T-helper 17 cell (primary cell): Measurements from ENCODE around the gene MORC3. TPM values are rescaled to one million over a fixed set of nuclear protein-coding genes. Genes with fewer than 3 reads are reported as not detected.
"Not testable (repeated sequence)": the region's sequence is repeated elsewhere in the genome, so short reads cannot be mapped to it uniquely, and the experiment has no call there.

Experiments
- ATAC-seq: fragments of 150-1000 bp; cut with Tn5 transposase; 2 replicates; pipeline ENCODE4 v1.10.0; 2021; ENCODE audit warnings: mild to moderate bottlenecking, moderate library complexity
- DNase-seq, 3 donors: peaks; one replicate each; pipeline versions ENCODE4 v3.0.0 to v3.0.0-alpha.2; 2020 to 2021
- H3K9me3 ChIP-seq: one replicate; pipeline ENCODE4 v1.7.0; 2013; ENCODE audit warnings: low read length, mild to moderate bottlenecking; ENCODE audit not compliant: control insufficient read depth, poor library complexity, severe bottlenecking
- H3K27ac Mint-ChIP-seq: one replicate; pipeline ENCODE4 v1.8.0; 2022; ENCODE audit warnings: mild to moderate bottlenecking, moderate library complexity, mixed read lengths
- H3K27me3 Mint-ChIP-seq: one replicate; pipeline ENCODE4 v1.8.0; 2022; ENCODE audit warnings: mixed read lengths
- H3K36me3 Mint-ChIP-seq: one replicate; pipeline ENCODE4 v1.8.0; 2022; ENCODE audit warnings: low read depth, mixed read lengths
- H3K4me1 Mint-ChIP-seq: one replicate; pipeline ENCODE4 v1.8.0; 2022; ENCODE audit warnings: mild to moderate bottlenecking, mixed read lengths
- H3K4me3 Mint-ChIP-seq: one replicate; pipeline ENCODE4 v1.8.0; 2022; ENCODE audit warnings: mild to moderate bottlenecking, moderate library complexity, mixed read lengths
- total RNA-seq, 4 donors: library from RNA in 2 of 4; stranded (reverse) in 2 of 4; gene quantifications; one replicate each; pipeline ENCODE4 v1.2.3 and lab custom pipeline; 2022 to 2026

The MORC3 gene
- total RNA-seq, 2 donors from 2014 or later: 45.2 to 51.0 TPM

DNA sequence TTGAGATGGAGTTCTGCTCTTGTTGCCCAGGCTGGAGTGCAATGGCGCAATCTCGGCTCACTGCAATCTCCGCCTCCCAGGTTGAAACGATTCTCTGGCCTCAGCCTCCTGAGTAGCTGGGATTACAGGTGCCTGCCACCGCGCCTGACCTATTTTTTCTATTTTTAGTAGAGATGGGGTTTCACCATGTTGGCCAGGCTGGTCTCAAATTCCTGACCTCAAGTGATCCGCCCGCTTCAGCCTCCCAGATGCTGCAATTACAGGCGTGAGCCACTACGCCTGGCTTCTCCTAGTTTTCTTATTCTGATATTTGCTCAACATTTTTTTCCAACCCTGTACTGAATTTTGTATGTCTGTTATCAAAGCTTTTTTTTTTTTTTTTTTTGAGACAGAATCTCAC is 62.7 kb downstream of the MORC3 start:
- H3K36me3 Mint-ChIP-seq, ATAC-seq, H3K27me3 Mint-ChIP-seq: not testable (repeated sequence)

DNA sequence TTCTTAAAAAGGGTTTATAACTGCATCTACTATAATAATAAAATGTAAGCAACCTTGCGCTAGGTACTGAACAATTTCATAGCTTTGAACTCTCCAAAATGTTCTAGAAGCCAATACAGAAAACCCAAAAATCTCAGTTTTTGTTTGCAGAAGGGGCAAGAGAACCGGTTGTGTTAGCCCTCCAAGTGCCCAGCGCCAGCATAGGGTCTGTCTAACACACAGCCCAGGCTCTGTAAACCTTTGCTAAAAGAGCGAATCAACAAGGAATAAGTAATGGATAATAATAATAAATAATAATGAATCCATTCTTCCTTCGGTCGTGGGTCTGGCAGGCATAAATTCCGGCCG is 64.9 kb downstream of the MORC3 start:
- H3K36me3 Mint-ChIP-seq: no peaks in the 10 kb centered on the region
- no peak for DNase-seq
- H3K4me3 Mint-ChIP-seq: peak overlapping the region; percentile 56
- no peaks in the 10 kb centered on the region for H3K4me1 Mint-ChIP-seq
- H3K27ac Mint-ChIP-seq: no peak overlapping the region
- H3K27me3 Mint-ChIP-seq: no peaks in the 10 kb centered on the region
- H3K9me3 ChIP-seq: no peaks in the 10 kb centered on the region
- ATAC-seq: no peak

More for the DNA sequence above, 62.7 kb downstream of the MORC3 start:
- H3K9me3 ChIP-seq, H3K4me3 Mint-ChIP-seq, DNase-seq, H3K27ac Mint-ChIP-seq, H3K4me1 Mint-ChIP-seq: not testable (repeated sequence)

- peak; percentile 74 to 83 (median 79) for DNase-seq
- ATAC-seq: peak; percentile 99
- H3K9me3 ChIP-seq: no peaks in the 10 kb centered on the region
- Mint-ChIP-seq H3K36me3 (no peaks in the 10 kb centered on the region), H3K27me3 (no peaks in the 10 kb centered on the region), H3K27ac (no peak within 1 kb of the TSS), H3K4me3 (peak within 1 kb of the TSS; percentile 87), H3K4me1 (no peaks in the 10 kb centered on the region)
Measured at GRCh38 chr21:36385233-36386030, 65.4 kb downstream of the MORC3 start, which contains the start of gene CHAF1B. CHAF1B (plus strand) TSS chr21:36385392; CDS start chr21:36386137, 745 bp downstream.

- H3K27ac Mint-ChIP-seq: no peak overlapping the region
- no peaks in the 10 kb centered on the region for H3K4me1 Mint-ChIP-seq
- no peaks in the 10 kb centered on the region for H3K36me3 Mint-ChIP-seq
- H3K4me3 Mint-ChIP-seq: peak overlapping the region; percentile 87
- no peak for DNase-seq
- ATAC-seq: no peak
- no peaks in the 10 kb centered on the region for H3K27me3 Mint-ChIP-seq
- H3K9me3 ChIP-seq: no peaks in the 10 kb centered on the region
Measured at GRCh38 chr21:36386031-36386642, 66.1 kb downstream of the MORC3 start.

GRCh38 chr21:36388096-36388495 is 68.1 kb downstream of the MORC3 start:
- ATAC-seq (no peak), DNase-seq (no peak)
- Mint-ChIP-seq H3K4me1 (no peaks in the 10 kb centered on the region), H3K27me3 (no peaks in the 10 kb centered on the region), H3K27ac (no peak overlapping the region), H3K4me3 (no peak overlapping the region), H3K36me3 (no peaks in the 10 kb centered on the region)
- H3K9me3 ChIP-seq: no peaks in the 10 kb centered on the region

- no peaks in the 10 kb centered on the region for H3K9me3 ChIP-seq
- peaks cover 2% of the 10 kb centered on the region for H3K36me3 Mint-ChIP-seq
- no peaks in the 10 kb centered on the region for H3K27me3 Mint-ChIP-seq
- H3K27ac Mint-ChIP-seq: peak overlapping the region; percentile 6
- ATAC-seq: no peak
- no peak for DNase-seq
- no peaks in the 10 kb centered on the region for H3K4me1 Mint-ChIP-seq
- H3K4me3 Mint-ChIP-seq: no peak overlapping the region
Measured at GRCh38 chr21:36388835-36389234, 68.8 kb downstream of the MORC3 start.

GRCh38 chr21:36391649-36392048 is 71.7 kb downstream of the MORC3 start:
- DNase-seq, ATAC-seq, H3K4me1 Mint-ChIP-seq, H3K27me3 Mint-ChIP-seq, H3K4me3 Mint-ChIP-seq, H3K9me3 ChIP-seq, H3K36me3 Mint-ChIP-seq, H3K27ac Mint-ChIP-seq: not testable (repeated sequence)

- H3K9me3 ChIP-seq: no peaks in the 10 kb centered on the region
- H3K27ac Mint-ChIP-seq: no peak overlapping the region
- ATAC-seq (no peak), DNase-seq (no peak)
- H3K4me3 Mint-ChIP-seq: no peak overlapping the region
- H3K4me1 Mint-ChIP-seq: peaks cover 6% of the 10 kb centered on the region
- H3K36me3 Mint-ChIP-seq: peaks cover 14% of the 10 kb centered on the region
- H3K27me3 Mint-ChIP-seq: no peaks in the 10 kb centered on the region
Measured at GRCh38 chr21:36395353-36396111, 75.5 kb downstream of the MORC3 start.

GRCh38 chr21:36396325-36396724 is 76.3 kb downstream of the MORC3 start:
- DNase-seq (no peak), ATAC-seq (no peak)
- H3K27ac Mint-ChIP-seq: peak overlapping the region; percentile 21
- no peaks in the 10 kb centered on the region for H3K9me3 ChIP-seq
- H3K36me3 Mint-ChIP-seq: peaks cover 14% of the 10 kb centered on the region
- H3K27me3 Mint-ChIP-seq: no peaks in the 10 kb centered on the region
- H3K4me1 Mint-ChIP-seq: peaks cover 6% of the 10 kb centered on the region
- H3K4me3 Mint-ChIP-seq: no peak overlapping the region

- no peaks in the 10 kb centered on the region for H3K27me3 Mint-ChIP-seq
- H3K27ac Mint-ChIP-seq: peak overlapping the region; percentile 21
- H3K36me3 Mint-ChIP-seq: peaks cover 14% of the 10 kb centered on the region
- H3K4me1 Mint-ChIP-seq: peaks cover 6% of the 10 kb centered on the region
- ATAC-seq (no peak), DNase-seq (no peak)
- H3K4me3 Mint-ChIP-seq: no peak overlapping the region
- no peaks in the 10 kb centered on the region for H3K9me3 ChIP-seq
Measured at GRCh38 chr21:36396971-36397370, 77.0 kb downstream of the MORC3 start.

- ATAC-seq: no peak
- no peaks in the 10 kb centered on the region for H3K27me3 Mint-ChIP-seq
- no peaks in the 10 kb centered on the region for H3K9me3 ChIP-seq
- H3K27ac Mint-ChIP-seq: no peak overlapping the region
- peaks cover 14% of the 10 kb centered on the region for H3K36me3 Mint-ChIP-seq
- no peak for DNase-seq
- H3K4me3 Mint-ChIP-seq: no peak overlapping the region
- H3K4me1 Mint-ChIP-seq: peaks cover 6% of the 10 kb centered on the region
Measured at GRCh38 chr21:36397606-36398005, 77.6 kb downstream of the MORC3 start.

DNA sequence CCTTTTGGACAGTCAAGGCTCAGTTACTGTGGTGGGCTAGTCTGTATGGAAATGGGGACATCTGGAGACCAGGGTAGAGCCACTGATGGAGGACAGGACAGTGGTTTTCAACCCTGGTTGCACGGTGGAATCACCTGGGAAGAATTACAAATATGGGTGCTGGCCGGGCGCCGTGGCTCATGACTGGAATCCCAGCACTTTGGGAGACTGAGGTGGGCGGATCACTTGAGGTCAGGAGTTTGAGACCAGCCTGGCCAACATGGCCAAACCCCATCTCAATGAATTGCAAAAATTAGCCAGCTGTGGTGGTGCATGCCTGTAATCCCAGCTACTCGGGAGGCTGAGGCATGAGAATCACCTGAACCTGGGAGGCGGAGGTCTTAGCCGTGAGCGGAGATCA is 79.7 kb downstream of the MORC3 start:
- H3K27me3 Mint-ChIP-seq, H3K4me3 Mint-ChIP-seq, H3K4me1 Mint-ChIP-seq, H3K27ac Mint-ChIP-seq, ATAC-seq, H3K9me3 ChIP-seq, DNase-seq: not testable (repeated sequence)
- peaks cover 16% of the 10 kb centered on the region for H3K36me3 Mint-ChIP-seq

DNA sequence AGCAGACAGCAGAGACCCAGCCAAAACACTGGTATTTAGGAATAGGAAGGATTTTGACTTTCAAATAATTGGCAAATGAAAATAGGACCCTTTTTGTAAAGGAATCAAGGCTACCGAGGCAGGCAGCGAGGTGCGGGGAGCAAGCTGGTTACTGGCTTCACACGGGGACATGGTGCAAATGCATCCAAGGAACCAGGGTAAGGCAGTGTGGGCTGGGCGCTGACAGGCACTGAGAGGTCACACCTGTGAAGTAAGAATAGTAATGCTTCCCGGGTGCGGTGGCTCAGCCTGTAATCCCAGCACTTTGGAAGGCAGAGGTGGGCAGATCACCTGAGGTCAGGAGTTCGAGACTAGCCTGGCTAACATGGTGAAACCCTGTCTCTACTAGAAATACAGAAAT is 80.7 kb downstream of the MORC3 start:
- H3K27ac Mint-ChIP-seq: no peak overlapping the region
- no peaks in the 10 kb centered on the region for H3K27me3 Mint-ChIP-seq
- no peak for DNase-seq
- peaks cover 6% of the 10 kb centered on the region for H3K4me1 Mint-ChIP-seq
- H3K9me3 ChIP-seq: no peaks in the 10 kb centered on the region
- peaks cover 12% of the 10 kb centered on the region for H3K36me3 Mint-ChIP-seq
- ATAC-seq: no peak
- H3K4me3 Mint-ChIP-seq: no peak overlapping the region
